ENCODE data around the gene COA1.
"Not testable (repeated sequence)": the region's sequence is repeated elsewhere in the genome, so short reads cannot be mapped to it uniquely, and the experiment has no call there.

COA1 gene, protein sequence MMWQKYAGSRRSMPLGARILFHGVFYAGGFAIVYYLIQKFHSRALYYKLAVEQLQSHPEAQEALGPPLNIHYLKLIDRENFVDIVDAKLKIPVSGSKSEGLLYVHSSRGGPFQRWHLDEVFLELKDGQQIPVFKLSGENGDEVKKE

DNA sequence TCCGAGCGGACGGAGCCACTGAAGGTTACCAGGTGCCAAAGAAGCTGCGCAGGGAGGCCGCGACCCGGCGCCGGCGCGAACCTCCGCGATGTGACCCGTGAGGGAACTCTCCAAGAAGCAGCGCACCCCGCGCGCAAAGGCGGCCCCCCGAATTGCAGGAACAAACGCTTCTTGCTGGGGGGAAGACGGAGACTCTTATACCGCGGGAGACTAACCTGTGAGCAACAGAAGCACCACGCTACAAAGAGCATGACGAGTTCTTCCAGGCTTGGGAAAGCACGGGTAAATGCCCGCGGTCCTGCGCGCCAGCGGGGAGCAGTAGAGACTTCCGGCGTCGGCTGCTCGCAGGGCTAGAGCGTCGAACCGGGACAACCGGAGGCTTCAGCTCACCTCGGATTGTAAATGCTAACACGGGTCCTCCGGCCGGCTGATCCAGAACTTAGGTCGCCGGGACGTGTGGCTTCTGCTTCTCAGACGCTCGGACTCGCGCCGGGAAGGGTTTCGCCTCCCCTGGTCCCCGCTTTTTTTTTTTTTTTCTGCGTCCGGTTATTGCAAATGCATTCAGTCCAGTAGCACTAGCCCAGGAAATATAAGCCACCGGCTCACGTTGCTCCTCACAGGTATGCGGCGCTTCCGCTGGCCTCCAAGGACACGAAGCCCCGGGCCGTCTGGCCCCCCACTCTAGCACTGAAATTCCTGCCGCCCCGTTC, at the start of gene COA1:
TSS of gene COA1 (minus strand) at position 310 of the 710 bp plus-strand sequence. CDS start 80,909 bp downstream, outside the sequence.
- peak; percentile 62 to 82 (median 68) for DNase-seq (ENCODE audit: low read depth in 3 of 3)

DNA sequence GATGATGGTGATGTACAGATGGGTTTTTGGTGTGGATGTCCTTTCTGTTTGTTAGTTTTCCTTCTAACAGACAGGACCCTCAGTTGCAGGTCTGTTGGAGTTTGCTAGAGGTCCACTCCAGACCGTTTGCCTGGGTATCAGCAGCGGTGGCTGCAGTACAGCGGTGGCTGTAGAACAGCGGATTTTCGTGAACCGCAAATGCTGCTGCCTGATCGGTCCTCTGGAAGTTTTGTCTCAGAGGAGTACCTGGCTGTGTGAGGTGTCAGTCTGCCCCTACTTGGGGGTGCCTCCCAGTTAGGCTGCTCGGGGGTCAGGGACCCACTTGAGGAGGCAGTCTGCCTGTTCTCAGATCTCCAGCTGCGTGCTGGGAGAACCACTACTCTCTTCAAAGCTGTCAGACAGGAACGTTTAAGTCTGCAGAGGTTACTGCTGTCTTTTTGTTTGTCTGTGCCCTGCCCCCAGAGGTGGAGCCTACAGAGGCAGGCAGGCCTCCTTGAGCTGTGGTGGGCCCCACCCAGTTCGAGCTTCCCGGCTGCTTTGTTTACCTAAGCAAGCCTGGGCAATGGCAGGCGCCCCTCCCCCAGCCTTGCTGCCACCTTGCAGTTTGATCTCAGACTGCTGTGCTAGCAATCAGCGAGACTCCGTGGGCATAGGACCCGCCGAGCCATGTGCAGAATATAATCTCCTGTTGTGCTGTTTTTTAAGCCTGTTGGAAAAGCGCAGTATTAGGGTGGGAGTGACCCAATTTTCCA, 49.1 kb upstream of the COA1 start:
- DNase-seq (ENCODE audit: low read depth in 3 of 3), result not testable (repeated sequence)

DNA sequence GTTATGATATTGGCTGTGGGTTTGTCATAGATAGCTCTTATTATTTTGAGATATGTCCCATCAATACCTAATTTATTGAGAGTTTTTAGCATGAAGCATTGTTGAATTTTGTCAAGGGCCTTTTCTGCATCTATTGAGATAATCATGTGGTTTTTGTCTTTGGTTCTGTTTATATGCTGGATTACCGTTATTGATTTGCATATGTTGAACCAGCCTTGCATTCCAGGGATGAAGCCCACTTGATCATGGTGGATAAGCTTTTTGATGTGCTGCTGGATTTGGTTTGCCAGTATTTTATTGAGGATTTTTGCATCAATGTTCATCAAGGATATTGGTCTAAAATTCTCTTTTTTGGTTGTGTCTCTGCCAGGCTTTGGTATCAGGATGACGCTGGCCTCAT, 45.9 kb upstream of the COA1 start:
- DNase-seq (ENCODE audit: low read depth in 3 of 3), result not testable (repeated sequence)

DNA sequence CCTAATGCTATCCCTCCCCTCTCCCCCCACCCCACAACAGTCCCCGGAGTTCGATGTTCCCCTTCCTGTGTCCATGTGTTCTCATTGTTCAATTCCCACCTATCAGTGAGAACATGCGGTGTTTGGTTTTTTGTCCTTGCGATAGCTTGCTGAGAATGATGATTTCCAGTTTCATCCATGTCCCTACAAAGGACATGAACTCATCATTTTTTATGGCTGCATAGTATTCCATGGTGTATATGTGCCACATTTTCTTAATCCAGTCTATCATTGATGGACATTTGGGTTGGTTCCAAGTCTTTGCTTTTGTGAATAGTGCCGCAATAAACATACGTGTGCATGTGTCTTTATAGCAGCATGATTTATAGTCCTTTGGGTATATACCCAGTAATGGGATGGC, 43.9 kb upstream of the COA1 start:
- DNase-seq (ENCODE audit: low read depth in 3 of 3), result not testable (repeated sequence)

DNA sequence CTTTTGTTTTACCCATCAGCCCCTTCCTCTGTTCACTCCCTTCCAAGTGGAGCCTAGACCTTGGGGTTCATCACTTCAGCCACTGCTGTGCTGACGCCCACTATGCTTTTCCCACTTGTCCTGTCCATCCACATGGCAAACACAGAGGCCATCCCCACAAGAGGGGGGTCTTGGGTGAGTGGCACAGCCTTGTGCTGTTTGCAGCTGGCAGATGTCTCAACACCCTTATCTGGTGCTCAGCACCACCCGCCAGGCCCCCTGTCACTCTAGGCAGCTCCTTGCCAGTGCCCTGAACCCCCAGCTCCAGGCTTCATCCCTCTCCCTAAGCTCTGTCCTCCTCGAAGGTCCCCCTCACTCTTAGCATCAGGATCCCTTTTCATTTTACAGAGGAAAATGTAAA, 42.2 kb upstream of the COA1 start:
- no peak for DNase-seq (ENCODE audit: low read depth in 3 of 3)

DNA sequence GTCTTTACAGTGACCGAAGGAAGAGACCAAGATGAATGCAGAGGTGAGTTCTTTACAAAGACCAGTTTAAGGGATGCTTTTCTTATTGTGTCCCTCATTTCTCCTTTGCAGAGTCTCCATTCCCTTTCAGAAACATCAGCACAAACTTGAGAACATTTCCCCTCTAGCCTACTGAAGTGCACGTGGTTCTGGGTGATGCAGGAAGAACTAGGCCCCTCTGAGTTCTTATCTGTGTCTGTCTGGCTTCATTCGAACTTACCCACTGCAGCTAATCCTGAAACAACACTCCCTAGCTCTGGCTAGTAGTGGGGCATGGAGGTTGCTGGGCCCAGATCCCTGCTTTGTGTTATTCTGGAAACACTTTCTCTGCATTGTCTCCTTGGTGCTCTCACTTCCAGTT, 41.8 kb upstream of the COA1 start:
- DNase-seq (ENCODE audit: low read depth in 3 of 3), result no peak

DNA sequence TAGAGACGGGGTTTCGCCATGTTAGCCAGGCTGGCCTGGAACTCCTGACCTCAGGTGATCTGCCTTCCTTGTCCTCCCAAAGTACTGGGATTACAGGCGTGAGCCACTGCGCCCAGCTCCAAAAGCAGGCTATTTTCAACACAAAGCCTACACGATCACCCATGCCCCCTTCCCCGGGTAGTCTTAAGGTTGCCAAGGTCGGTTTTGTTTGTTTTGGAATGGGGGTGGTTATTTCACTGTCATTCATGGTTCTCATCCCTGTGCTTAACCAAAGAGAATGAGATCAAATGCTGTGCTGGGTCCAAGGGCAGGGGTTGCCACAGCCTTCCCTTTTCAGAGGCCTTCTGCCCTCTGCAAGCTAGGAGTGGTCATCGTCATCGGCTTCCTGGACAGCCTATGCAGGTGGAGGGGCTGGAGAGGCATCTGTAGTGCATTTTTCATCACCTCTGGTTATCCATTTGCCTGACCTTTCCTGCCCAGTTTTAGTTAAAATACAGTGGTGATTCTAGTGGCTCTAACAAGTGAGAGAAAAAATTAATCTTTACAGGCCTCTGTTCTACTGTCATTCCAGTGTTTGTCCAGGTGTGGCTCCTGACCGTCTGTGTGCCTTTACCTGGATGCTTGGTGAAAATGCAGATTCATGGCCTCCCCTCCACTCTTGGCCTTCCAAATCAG, 40.6 kb upstream of the COA1 start:
- DNase-seq (ENCODE audit: low read depth in 3 of 3), result no peak

DNA sequence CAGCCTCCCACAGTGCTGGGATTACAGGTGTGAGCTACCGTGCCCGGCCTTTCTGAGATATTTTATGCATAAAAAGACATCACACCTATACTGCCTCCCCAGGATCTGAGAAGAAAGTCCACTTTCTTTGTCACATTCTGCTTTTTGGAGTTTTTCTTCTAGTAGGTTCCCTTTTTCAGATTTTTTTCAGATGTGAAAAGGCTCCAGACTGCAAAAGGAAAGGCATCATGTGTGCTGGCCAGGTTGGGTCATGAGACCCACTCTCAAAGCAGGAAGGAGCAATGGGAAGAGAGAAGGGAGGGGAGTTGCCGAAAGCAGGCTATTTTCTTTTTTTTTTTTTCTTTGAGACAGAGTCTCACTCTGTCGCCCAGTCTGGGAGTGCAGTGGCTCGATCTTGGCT, 40.0 kb upstream of the COA1 start:
- no peak for DNase-seq (ENCODE audit: low read depth in 3 of 3)

DNA sequence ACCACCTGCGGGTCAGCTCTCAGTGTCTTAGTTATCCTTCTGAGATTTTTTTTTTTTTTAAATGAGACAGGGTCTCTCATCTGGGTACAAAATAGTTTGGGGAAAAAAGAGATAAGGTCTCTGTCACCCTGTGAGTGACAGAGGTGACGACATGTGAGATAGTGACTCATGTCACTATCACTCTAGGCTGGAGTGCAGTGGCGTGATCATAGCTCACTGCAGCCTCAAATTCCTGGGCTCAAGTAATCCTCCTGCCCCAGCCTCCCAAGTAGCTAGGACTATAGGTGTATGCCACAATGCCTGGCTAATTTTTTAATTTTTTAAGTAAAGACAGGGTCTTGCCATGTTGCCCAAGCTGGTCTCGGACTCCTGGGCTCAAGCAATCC, 39.6 kb upstream of the COA1 start:
- no peak for DNase-seq (ENCODE audit: low read depth in 3 of 3)

DNA sequence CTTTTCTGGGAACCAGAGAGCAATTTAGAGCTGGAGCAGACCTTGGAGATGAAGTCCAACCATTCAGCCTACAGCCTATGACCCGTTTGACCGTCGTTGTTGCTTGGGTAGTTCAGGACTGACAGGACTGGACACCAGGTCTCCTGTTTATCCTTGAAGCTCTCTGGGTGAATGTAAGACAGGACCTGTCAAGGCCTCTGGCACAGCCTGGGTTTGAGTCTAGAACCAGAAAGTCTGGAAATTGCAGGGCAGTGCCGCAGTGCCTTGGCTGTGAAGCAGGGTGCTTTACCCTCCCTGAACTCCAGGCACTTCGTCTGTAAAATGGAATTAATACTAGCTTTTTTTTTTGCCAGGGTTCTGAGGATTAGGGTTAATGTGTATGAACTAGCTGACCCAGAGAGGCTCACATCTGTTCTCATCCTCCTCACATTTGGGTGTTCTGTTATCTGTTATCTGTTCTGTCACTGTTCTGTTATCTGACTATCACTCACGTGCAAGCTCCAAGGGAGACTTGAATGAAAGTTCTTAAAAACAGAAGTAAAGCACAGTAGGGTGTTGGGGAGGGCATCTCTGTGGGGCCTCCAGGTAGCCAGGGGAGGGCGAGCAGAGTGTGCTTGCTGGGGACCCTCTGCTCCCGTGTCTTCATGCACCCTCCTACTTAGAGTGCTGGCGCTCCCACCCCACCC, 39.0 kb upstream of the COA1 start:
- no peak for DNase-seq (ENCODE audit: low read depth in 3 of 3)

DNA sequence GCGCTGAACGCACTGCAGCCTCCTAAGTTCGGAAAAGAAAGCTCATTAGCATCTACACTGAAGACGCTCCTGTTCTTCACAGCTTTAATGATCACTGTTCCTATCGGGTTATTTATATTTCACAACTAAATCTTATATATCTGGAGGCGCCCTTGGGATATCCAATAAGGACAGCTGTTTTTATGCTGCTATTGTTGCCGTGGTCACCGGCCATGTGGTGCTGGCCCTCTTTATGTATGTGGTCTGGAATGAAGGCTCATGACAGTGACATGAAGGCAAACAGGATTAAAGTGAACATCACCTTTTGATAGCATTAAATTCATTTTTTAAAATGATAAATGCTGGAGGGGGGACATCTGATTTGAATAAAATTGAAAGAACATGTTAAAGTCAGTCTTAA, 38.0 kb upstream of the COA1 start:
- DNase-seq (ENCODE audit: low read depth in 3 of 3), result no peak

DNA sequence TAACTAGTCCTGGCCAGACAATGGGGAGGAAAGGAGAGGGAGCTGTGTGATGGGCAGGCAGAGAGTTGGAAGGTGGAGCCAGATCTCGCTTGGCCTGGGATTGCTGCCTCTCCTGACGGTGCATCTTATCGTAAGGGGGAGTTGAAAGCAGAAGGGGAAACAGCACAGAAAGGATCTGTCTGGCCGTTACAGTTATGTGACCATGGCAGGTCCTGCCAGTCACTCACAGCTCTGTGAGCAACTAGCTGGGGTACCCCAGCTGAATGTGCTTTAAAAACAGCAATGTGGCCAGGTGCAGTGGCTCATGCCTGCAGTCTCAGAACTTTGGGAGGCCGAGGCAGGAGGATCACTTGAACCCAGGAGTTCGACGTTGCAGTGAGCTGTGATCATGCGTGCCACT, 37.2 kb upstream of the COA1 start:
- DNase-seq (ENCODE audit: low read depth in 3 of 3), result no peak

DNA sequence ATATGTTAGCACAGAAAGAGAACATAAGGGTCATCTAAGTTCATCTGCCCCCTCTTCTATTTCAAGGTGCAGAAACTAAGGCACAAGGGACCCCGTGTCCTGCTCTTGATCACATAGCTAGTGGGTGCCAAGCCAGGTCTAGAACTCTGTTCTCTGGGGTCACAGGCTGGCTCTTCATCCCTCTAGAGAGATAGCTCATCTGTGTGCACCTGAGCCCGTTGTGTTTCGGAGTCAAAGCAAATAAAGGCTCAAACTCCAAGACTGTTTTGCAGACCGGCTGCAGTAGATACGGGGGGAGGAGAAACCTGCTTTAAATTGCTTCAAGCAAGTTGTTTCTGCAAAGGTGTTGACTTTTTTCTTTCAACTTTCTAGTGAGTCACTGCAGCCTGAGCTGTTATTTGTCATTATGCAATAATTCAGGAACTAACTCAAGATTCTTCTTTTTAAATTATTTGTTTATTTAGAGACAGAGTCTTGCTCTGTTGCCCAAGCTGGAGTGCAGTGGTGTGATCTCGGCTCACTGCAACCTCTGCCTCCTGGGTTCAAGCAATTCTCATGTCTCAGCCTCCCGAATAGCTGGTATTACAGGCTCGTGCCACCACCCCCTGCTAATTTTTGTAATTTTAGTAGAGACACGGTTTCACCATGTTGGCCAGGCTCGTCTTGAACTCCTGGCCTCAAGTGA, 35.6 kb upstream of the COA1 start:
- no peak for DNase-seq (ENCODE audit: low read depth in 3 of 3)

DNA sequence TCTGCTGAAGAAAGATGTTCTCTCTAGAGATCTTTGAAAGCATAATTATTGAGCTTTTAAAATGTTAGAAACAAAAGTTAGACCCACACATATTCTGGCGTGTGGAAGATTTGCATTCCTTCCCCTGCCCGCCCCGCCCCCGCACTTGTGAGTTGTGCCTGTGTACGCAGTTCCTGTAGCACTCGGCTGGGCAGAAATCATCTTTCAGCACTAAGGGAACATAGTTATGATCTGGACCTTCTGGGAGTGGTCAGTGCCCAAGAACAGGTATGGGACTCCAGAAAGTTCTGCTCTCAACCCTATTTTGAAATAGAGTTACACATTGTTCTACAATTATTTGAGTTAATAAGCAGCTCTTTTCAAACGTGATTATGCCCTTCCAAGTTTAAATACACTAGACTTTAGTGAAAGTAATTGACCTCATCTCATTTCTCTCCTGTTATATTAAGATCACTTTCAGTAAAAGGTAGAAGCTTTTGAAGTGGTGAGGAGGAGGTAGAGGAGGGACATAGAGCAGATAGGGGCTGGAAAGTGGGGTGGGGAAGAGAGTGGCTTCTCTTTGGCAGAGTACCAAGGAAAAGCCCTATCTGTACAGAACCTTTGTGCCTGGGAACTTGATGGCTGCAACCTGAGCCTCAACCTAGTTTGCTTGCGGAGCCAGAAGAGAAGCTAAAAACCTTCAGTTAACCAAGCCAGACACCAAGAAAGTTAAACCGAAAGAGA, 34.9 kb upstream of the COA1 start:
- peak in 2 of 3 experiments; percentile 19 to 54 for DNase-seq (ENCODE audit: low read depth in 3 of 3)

DNA sequence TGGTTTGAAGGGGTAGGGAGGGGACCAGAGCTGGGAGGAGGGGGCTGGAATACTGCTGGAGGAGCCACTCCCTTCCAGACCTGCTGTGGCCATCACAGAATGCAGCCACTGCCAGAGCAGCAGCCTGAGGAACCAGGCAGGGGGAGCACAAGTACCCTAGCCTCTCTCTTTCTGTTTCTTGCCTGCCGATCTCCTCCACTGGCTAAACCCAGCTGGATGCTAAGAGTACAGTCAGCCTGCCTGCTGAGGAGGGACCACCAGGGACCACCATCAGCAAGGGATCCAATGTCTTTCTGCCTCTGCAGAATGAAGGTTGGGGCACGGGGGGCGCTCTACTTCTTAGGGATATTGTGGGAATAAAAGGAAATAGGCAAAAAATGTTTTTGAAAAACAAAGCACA, 33.9 kb upstream of the COA1 start:
- no peak for DNase-seq (ENCODE audit: low read depth in 3 of 3)

DNA sequence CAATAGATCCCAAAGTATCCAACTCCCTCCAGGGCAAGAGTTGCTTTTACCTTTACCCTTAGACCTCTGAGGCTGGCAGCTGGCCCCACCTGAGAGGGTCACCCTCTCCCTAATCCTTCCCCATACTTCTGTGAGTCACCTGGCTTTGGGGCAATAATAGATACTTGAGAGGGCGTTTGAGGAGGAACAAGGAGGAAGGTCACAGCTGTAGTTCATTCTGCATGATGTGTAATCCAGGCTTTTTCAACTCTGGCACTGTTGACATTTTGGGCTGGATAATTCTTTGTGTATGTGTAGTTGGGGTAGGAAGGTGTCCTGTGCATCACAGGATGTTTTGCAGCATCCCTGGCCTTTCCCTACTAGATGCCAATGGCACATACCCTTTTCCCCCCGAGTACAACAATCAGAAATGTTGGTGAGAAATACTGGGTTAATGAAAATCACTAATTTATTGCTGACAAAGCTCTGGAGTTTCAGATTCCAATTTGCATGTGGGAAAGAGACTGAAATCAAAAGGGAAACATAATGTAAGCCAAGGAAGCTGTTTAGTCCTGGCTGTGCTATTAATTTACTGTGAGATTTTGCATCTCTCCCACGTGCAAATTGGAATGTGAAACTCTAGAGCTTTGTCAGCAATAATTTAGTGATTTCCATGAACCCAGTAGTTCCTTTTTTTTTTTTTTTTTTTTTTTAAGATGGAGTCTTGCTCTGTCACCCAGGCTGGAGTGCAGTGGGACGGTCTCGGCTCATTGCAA, 32.8 kb upstream of the COA1 start:
- DNase-seq (ENCODE audit: low read depth in 3 of 3), result no peak

DNA sequence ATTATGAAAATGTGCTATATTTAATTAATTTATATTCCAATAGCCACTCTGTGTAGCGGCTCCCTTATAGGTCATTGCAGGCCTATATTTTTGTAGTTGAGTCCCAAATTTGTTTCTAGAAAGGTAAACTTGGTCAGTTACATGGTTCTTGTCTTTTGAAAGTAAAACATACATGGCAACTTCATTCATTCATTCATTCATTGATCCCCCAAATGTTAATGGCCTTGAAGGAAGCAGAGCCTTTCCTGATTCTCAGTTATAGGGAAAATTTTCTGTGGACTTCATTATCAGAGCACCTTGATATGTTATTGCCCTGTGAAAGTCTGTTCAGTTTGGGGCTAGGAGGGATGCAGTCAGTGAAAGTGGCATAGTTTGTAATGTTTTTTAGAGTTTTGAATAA, 32.1 kb upstream of the COA1 start:
- DNase-seq (ENCODE audit: low read depth in 3 of 3), result no peak

DNA sequence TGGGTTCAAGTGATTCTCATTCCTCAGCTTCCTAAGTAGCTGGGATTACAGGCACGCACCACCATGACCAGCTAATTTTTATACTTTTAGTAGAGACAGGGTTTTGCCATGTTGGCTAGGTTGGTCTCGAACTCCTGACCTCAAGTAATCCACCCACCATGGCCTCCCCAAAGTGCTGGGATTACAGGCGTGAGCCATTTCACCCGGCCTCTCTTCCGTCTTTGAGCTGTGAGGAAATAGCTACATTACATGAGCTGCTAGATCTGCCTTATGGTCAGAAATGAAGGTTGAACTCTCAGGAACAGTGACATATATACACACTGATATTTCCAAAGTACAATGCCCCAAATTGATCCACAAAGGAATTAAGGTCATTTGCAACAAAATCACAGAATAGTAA, 31.5 kb upstream of the COA1 start:
- DNase-seq (ENCODE audit: low read depth in 3 of 3), result no peak

DNA sequence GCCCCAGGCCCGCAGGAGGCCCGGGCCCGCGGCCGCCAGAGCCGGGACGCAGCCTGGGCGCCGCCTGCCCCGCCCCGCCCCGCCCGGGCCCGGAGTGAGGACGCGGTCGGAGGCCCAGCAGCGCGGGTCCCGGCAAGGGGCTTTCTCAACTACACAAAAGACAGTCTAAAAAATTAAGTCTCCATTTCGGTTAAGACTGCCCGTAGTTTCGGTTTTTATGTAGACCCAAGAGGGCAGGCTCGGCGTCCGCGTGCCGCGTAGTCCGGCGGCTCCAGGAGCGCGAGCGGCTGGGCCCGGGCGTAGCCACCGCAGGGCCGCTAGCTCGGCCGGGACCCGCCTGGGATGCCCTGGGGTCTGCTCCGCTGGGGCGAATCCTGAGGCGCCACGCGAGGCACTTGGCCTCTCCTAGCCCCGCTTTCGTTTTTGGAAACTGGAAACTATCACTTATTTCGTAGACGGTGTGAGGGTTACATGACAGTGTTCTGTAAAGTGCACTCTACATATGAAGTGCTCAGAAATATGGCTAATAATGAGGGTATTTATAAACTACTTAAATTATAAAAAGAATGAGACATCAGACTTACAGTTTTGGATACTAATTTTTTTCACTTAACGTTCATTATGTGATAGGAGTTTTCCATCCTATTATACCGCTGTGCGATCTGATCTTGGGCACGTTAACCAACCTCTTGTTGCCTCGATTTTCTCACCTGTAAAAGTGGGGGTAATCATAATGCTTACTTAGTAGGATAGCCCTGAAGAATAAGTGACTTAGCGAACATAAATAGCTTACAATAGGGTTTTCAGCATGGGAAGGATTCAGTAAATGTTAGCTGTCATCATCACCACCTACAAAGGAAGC, 29.7 kb upstream of the COA1 start:
- DNase-seq (ENCODE audit: low read depth in 3 of 3), result peak in 2 of 3 experiments; percentile 23 to 42
